A549 (cell line): ENCODE measurements around the gene ANK3. TPM values are rescaled to one million over a fixed set of nuclear protein-coding genes. Genes with fewer than 3 reads are reported as not detected.

Experiments used
- ATAC-seq, 2 experiments: fragments of 200-7000 bp in 1 of 2; fragments of >200 bp in 1 of 2; cut with Nextera tagmentation in 1 of 2; cut with Tn5 transposase in 1 of 2; 3 replicates each; pipeline versions ENCODE4 v1.8.0 to v1.9.1; 2018 to 2020; ENCODE audit warnings: mild to moderate bottlenecking in 1 of 2, moderate library complexity in 1 of 2
- CTCF ChIA-PET: fragments of 300-600 bp; sonication (Branson Sonifier 250); formaldehyde crosslinking; extraction: SDS; loops from one replicate; lab custom pipeline; 2021; ENCODE audit warnings: antibody characterized with exemption, inconsistent platforms; lab: Yijun Ruan, JAX
- POLR2A ChIA-PET: fragments of 350-600 bp; formaldehyde crosslinking; extraction: SDS; loops from one replicate; lab custom pipeline; 2021; ENCODE audit warnings: antibody characterized with exemption, inconsistent platforms; lab: Yijun Ruan, JAX
- DNase-seq, 2 experiments: peaks; one replicate each; pipeline versions ENCODE4 v3.0.0 to v3.0.0-alpha.2; 2011 to 2016; ENCODE audit warnings: low read depth in 1 of 2, low spot score in 1 of 2
- FAIRE-seq: peaks from 2 replicates; lab custom pipeline; 2011; peaks lifted over from hg19 to GRCh38; lab: Jason Lieb, UNC
- H3K27ac ChIP-seq, 2 experiments: fragments of >200 bp; sonication (Bioruptor Twin); formaldehyde crosslinking; 3 replicates each; pipeline ENCODE4 v1.5.1; 2016 to 2017
- H3K4me1 ChIP-seq: fragments of >200 bp; sonication (Bioruptor Twin); formaldehyde crosslinking; 3 replicates; pipeline ENCODE4 v1.6.1; 2016
- H3K4me2 ChIP-seq: fragments of >200 bp; sonication (Bioruptor Twin); formaldehyde crosslinking; 3 replicates; pipeline ENCODE4 v1.6.1; 2016
- H3K4me3 ChIP-seq: fragments of >200 bp; sonication (Bioruptor Twin); formaldehyde crosslinking; 3 replicates; pipeline ENCODE4 v1.5.1; 2016
- H3K9me3 ChIP-seq: fragments of >200 bp; sonication (Bioruptor Twin); formaldehyde crosslinking; 3 replicates; pipeline ENCODE4 v1.6.1; 2016
- CEBPB ChIP-seq, 2 experiments: fragments of >200 bp in 1 of 2; sonication (Bioruptor Twin) in 1 of 2; formaldehyde crosslinking in 1 of 2; IDR thresholded peaks; 2 replicates each; pipeline ENCODE4 v1.6.1; 2012 to 2016
- CHD2 ChIP-seq: fragments of 150-350 bp; IDR thresholded peaks from 2 replicates; pipeline ENCODE4 v1.6.1; 2014; ENCODE audit warnings: low read length; ENCODE audit not compliant: partially characterized antibody
- ELK1 ChIP-seq: fragments of 150-350 bp; IDR thresholded peaks from 2 replicates; pipeline ENCODE4 v1.6.1; 2014; ENCODE audit warnings: low read depth, mild to moderate bottlenecking, low read length
- FOSL2 ChIP-seq, 2 experiments: fragments of 450-650 bp in 1 of 2; fragments of >200 bp in 1 of 2; sonication (Bioruptor Twin) in 1 of 2; formaldehyde crosslinking; IDR thresholded peaks; 2 replicates each; pipeline versions ENCODE4 v1.5.0 to v1.6.1; 2016 to 2020; ENCODE audit warnings: mild to moderate bottlenecking in 1 of 2, moderate library complexity in 1 of 2
- FOXS1 ChIP-seq: fragments of 250-450 bp; sonication (Bioruptor Pico); IDR thresholded peaks from 2 replicates; pipeline ENCODE4 v1.5.0; 2020; ENCODE audit warnings: mild to moderate bottlenecking, moderate library complexity
- HOXB13 ChIP-seq: fragments of 250-450 bp; sonication (Bioruptor Pico); IDR thresholded peaks from 2 replicates; pipeline ENCODE4 v1.5.0; 2020; ENCODE audit warnings: low read depth, mild to moderate bottlenecking, moderate library complexity
- JUNB ChIP-seq: fragments of >200 bp; sonication (Bioruptor Twin); formaldehyde crosslinking; IDR thresholded peaks from 2 replicates; pipeline ENCODE4 v1.6.1; 2016
- KDM1A ChIP-seq: fragments of 200-600 bp; sonication (generic); IDR thresholded peaks from 2 replicates; pipeline ENCODE4 v1.6.1; 2016; ENCODE audit warnings: low read depth, mild to moderate bottlenecking
- MAFK ChIP-seq: fragments of 450-650 bp; IDR thresholded peaks from 2 replicates; pipeline ENCODE4 v1.6.1; 2014; ENCODE audit not compliant: partially characterized antibody
- NR3C1 ChIP-seq: fragments of >200 bp; sonication (Bioruptor Twin); formaldehyde crosslinking; IDR thresholded peaks from 3 replicates; pipeline ENCODE4 v1.6.1; 2017
- PHF8 ChIP-seq: fragments of 200-600 bp; sonication (generic); IDR thresholded peaks from 2 replicates; pipeline ENCODE4 v1.6.1; 2016; ENCODE audit warnings: low read depth, mild to moderate bottlenecking, antibody characterized with exemption, moderate library complexity, borderline replicate concordance
- ZFP36 ChIP-seq: fragments of 450-650 bp; IDR thresholded peaks from 2 replicates; pipeline ENCODE4 v1.6.1; 2014; ENCODE audit warnings: borderline replicate concordance; ENCODE audit not compliant: partially characterized antibody
- WGBS: methylation state at CpG from one replicate; pipeline ENCODE4 v1.1.6; 2017; ENCODE audit errors: missing lambda C conversion rate; 5-methylcytosine and 5-hydroxymethylcytosine counted together
- polyA plus RNA-seq, 4 experiments: library from polyadenylated mRNA; depleted of rRNA in 3 of 4; stranded (reverse); fragments of >200 nt; fragmentation: RNase III in 1 of 4; extraction: RNeasy Plus Mini Kit Qiagen cat#74134 plus additional on column Dnase treatment in 1 of 4; gene quantifications; 2 replicates in 3 of 4; 3 replicates in 1 of 4; pipeline ENCODE4 v1.2.3, GENCODE V29; 2011 to 2017
- TF ChIP-seq, protein P1 (sequence below): IDR thresholded peaks from 2 replicates; pipeline ENCODE4 v1.6.1; 2012
- TF ChIP-seq, protein P2 (sequence below): IDR thresholded peaks from 2 replicates; pipeline ENCODE4 v1.6.1; 2012
- TF ChIP-seq, protein P3 (sequence below): fragments of 250-450 bp; sonication (Bioruptor Pico); IDR thresholded peaks from 2 replicates; pipeline ENCODE4 v1.5.0; 2021; ENCODE audit warnings: mild to moderate bottlenecking, moderate library complexity, borderline replicate concordance

The ANK3 gene
- polyA plus RNA-seq, 2 of the 4 experiments (the other 2 are of a cell fraction), result 0.56 to 5.4 TPM

DNA sequence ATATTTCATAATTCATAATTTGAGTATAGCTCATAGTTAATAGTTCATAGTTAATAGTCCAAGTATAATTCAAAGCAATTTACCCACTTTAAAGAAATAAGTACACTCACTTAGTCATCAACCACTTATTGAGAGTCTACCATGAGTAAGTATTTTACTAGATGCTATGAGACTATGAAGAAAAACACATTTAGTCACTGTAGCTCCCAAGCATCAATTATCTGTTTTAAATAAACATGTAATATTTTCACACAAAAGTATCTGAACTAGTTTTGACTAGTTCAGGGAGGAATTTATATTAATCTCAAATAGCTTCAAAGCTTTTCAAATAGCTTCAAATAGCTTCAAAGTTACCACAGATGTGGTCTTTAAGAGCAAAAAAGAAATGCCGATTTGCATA, 119.2 kb downstream of the ANK3 start:
- POLR2A ChIA-PET, result no interaction called here
- WGBS, result 91% methylated on average over 1 of the region's 1 CpG
- CTCF ChIA-PET, result no interaction called here
- no peaks in the 10 kb centered on the region for H3K9me3 ChIP-seq
- no peaks in the 10 kb centered on the region for H3K4me1 ChIP-seq
- no peak for FAIRE-seq
- H3K4me3 ChIP-seq, result no peak overlapping the region
- DNase-seq, result no peak
- no peak for ATAC-seq
- no peak overlapping the region for H3K4me2 ChIP-seq
- TF ChIP-seq HOXB13 (CRISPR knock-in tag), result no peak
- TF ChIP-seq, protein P1, sequence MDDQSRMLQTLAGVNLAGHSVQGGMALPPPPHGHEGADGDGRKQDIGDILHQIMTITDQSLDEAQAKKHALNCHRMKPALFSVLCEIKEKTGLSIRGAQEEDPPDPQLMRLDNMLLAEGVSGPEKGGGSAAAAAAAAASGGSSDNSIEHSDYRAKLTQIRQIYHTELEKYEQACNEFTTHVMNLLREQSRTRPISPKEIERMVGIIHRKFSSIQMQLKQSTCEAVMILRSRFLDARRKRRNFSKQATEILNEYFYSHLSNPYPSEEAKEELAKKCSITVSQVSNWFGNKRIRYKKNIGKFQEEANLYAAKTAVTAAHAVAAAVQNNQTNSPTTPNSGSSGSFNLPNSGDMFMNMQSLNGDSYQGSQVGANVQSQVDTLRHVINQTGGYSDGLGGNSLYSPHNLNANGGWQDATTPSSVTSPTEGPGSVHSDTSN, result no peak
- no peak overlapping the region for H3K27ac ChIP-seq

- Histone ChIP-seq H3K4me2 (no peak overlapping the region), H3K9me3 (no peaks in the 10 kb centered on the region), H3K27ac (no peak overlapping the region), H3K4me1 (no peaks in the 10 kb centered on the region), H3K4me3 (no peak overlapping the region)
- DNase-seq (no peak), FAIRE-seq (no peak), ATAC-seq (no peak)
- WGBS, result 82% methylated on average over 6 of the region's 6 CpGs
- ChIA-PET CTCF (interaction anchor here (0.8 kb wide), 1 partner anchor 157 kb away, joined by 3 read pairs; no protein-coding TSS in a partner anchor), POLR2A (no interaction called here)
- no peak for TF ChIP-seq NR3C1
- no peak for TF ChIP-seq FOXS1 (CRISPR knock-in tag)
- no peak for TF ChIP-seq CHD2
- TF ChIP-seq PHF8, result no peak
Measured at GRCh38 chr10:60267802-60268201, 121.9 kb downstream of the ANK3 start.

DNA sequence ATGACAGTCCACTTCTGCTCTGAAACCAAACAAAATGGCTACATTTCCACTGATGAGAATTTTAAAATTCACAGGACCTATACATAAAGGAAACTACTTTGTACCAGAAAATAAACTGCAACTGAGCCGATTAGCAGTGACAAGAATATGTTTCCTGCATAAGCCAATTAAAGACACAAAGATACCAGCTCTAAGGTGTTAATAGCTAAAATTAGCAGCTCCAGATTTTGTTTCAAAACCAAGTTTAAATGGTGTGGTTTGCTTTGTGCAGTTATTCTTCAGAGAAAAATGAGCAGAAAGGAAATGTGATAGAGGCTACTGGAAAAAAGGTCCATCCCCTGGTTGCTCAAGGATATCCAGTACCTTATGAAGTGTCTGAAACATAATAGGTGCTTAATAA, 123.2 kb downstream of the ANK3 start:
- Histone ChIP-seq H3K4me1 (no peaks in the 10 kb centered on the region), H3K9me3 (no peaks in the 10 kb centered on the region), H3K27ac (no peak overlapping the region), H3K4me3 (no peak overlapping the region), H3K4me2 (no peak overlapping the region)
- FAIRE-seq (no peak), ATAC-seq (no peak), DNase-seq (no peak)
- no peak for TF ChIP-seq ELK1
- TF ChIP-seq, protein P2, sequence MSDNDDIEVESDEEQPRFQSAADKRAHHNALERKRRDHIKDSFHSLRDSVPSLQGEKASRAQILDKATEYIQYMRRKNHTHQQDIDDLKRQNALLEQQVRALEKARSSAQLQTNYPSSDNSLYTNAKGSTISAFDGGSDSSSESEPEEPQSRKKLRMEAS, result no peak
- no peak for TF ChIP-seq ZFP36
- no peak for TF ChIP-seq FOSL2 (IDR thresholded peaks at IDR 0.05)
- no peak for TF ChIP-seq FOSL2 (CRISPR knock-in tag; IDR thresholded peaks at IDR 0.05)
- 54% methylated on average over 1 of the region's 1 CpG for WGBS
- CTCF ChIA-PET, result no interaction called here
- POLR2A ChIA-PET, result no interaction called here

DNA sequence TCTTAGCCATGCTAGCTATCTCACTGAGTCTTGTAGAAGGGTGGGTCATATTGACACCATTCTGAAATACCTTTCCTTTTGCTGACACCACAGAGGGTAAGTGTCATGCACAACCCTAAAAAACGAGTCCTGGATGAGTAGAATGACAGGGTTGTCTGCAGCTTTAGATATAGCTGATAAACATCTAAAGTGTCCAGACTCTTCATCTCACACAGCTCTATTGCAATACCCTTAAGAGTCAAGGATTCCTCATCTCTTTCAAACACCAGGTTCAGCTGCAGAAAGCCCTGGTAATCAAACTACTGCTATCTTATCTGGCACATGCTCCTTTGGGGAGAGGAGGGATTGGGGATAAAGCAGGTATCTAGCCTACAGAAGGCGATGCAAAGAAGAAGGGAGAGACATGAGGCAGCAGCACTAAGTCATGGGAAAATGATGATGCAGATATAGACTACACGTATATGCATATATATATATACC, 127.0 kb downstream of the ANK3 start:
- ATAC-seq, result no peak
- WGBS, result 51% methylated on average over 3 of the region's 3 CpGs

More for the DNA sequence above, 127.0 kb downstream of the ANK3 start:
- H3K4me2 ChIP-seq, result no peak overlapping the region
- POLR2A ChIA-PET, result no interaction called here
- TF ChIP-seq MAFK, result no peak
- TF ChIP-seq CEBPB (IDR thresholded peaks at IDR 0.05), result no peak
- TF ChIP-seq, protein P2, result no peak
- no peak for TF ChIP-seq FOSL2 (IDR thresholded peaks at IDR 0.05)
- no peak for TF ChIP-seq FOSL2 (CRISPR knock-in tag; IDR thresholded peaks at IDR 0.05)
- TF ChIP-seq KDM1A, result no peak
- TF ChIP-seq, protein P1, result no peak
- no peak for TF ChIP-seq NR3C1
- TF ChIP-seq JUNB, result no peak
- TF ChIP-seq, protein P3, sequence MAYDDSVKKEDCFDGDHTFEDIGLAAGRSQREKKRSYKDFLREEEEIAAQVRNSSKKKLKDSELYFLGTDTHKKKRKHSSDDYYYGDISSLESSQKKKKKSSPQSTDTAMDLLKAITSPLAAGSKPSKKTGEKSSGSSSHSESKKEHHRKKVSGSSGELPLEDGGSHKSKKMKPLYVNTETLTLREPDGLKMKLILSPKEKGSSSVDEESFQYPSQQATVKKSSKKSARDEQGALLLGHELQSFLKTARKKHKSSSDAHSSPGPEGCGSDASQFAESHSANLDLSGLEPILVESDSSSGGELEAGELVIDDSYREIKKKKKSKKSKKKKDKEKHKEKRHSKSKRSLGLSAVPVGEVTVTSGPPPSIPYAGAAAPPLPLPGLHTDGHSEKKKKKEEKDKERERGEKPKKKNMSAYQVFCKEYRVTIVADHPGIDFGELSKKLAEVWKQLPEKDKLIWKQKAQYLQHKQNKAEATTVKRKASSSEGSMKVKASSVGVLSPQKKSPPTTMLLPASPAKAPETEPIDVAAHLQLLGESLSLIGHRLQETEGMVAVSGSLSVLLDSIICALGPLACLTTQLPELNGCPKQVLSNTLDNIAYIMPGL (CRISPR knock-in tag), result no peak
- TF ChIP-seq ZFP36, result no peak
- DNase-seq (no peak), FAIRE-seq (no peak)
- CTCF ChIA-PET, result no interaction called here
- H3K4me1 ChIP-seq, result no peaks in the 10 kb centered on the region
- no peaks in the 10 kb centered on the region for H3K9me3 ChIP-seq
- no peak overlapping the region for H3K4me3 ChIP-seq
- no peak overlapping the region for H3K27ac ChIP-seq
